Measurements from ENCODE around the gene RNF181. TPM values are rescaled to one million over a fixed set of nuclear protein-coding genes. Genes with fewer than 3 reads are reported as not detected.

The RNF181 gene
- total RNA-seq, 6 donors from 2014 or later = 81.7 to 164 (median 108) TPM

DNA sequence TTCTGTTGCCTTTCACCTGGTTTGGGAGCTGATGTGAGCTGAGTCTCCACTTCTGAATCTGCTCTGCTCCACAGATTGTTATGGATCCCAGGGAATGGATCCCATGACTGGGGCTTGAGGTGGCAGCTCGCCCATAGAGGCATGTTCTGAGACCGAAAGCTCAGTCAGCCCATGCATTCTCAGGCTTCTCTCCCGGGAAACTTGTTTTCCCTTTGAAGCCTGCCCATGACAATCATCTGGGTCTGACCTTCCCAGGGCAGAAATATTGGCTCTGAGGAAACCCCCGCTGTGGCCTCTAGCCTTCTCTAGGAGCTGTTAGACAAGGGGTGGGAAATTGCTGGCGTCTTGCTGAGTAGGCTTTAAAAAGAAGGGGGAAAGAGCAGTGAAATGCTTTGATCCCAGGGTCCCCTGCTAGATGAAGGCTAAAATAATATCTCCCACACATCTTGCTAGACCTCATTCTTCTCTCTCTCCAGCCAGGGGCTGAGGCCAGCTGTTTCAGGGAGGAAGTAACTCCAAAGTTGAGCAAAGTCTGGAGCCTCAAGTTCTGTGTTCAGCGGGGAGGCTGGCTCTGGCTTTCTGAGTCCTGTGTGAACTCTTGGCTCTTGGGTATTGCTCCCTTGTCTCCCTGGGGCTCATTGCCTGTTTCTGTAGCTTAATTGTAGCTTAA is 16.1 kb upstream of the RNF181 start:
- TF ChIP-seq, protein P1, sequence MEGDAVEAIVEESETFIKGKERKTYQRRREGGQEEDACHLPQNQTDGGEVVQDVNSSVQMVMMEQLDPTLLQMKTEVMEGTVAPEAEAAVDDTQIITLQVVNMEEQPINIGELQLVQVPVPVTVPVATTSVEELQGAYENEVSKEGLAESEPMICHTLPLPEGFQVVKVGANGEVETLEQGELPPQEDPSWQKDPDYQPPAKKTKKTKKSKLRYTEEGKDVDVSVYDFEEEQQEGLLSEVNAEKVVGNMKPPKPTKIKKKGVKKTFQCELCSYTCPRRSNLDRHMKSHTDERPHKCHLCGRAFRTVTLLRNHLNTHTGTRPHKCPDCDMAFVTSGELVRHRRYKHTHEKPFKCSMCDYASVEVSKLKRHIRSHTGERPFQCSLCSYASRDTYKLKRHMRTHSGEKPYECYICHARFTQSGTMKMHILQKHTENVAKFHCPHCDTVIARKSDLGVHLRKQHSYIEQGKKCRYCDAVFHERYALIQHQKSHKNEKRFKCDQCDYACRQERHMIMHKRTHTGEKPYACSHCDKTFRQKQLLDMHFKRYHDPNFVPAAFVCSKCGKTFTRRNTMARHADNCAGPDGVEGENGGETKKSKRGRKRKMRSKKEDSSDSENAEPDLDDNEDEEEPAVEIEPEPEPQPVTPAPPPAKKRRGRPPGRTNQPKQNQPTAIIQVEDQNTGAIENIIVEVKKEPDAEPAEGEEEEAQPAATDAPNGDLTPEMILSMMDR (IDR thresholded peaks at IDR 0.05) = no peak
- TF ChIP-seq EP300 (IDR thresholded peaks at IDR 0.05) (no peak), POLR2A (IDR thresholded peaks at IDR 0.05) (no peak), POLR2AphosphoS5 (IDR thresholded peaks at IDR 0.05) (no peak)
- 35% methylated on average over 3 to 6 of the region's 6 CpGs for WGBS, 2 donors
- Histone ChIP-seq H3K27ac (peak overlapping the region; percentile 90 to 97 (median 96)), H3K27me3 (no peaks in the 10 kb centered on the region), H3K4me3 (peak overlapping the region in 3 of 4 donors; percentile 49 to 60 (median 60)), H3K4me1 (peaks cover 56 to 88% (median 76%) of the 10 kb centered on the region in 4 donors), H3K36me3 (peaks cover 0 to 20% (median 10%) of the 10 kb centered on the region in 4 donors), H3K9me3 (no peaks in the 10 kb centered on the region)
- peak in 1 of 2 donors; percentile 67 for DNase-seq
- peak in 1 of 2 donors; percentile 36 for ATAC-seq (ENCODE audit: low FRiP score in 2 of 2)

DNA sequence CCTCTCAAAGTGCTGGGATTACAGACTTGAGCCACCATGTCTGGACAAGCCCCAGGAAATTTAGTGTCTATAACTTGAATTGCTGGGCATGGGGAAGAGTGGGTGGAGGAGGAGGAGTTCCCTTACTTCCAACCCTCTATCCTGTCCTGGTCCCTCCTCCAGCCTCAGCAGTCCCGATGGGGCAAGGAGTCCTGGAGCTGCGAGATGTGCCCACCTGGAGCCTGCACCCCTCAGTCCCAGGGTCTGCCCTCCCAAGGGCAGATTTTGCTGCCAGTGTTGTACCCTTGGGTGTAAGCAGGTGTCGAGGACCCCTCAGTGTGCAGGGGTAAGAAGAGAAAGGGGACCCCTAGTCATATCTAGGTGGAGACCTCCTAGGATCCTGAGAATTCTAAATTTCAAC is 15.3 kb upstream of the RNF181 start:
- TF ChIP-seq POLR2AphosphoS5 (IDR thresholded peaks at IDR 0.05) = no peak
- TF ChIP-seq POLR2A (IDR thresholded peaks at IDR 0.05) = no peak
- TF ChIP-seq EP300 (IDR thresholded peaks at IDR 0.05) = no peak
- TF ChIP-seq, protein P1 (IDR thresholded peaks at IDR 0.05) = no peak

DNA sequence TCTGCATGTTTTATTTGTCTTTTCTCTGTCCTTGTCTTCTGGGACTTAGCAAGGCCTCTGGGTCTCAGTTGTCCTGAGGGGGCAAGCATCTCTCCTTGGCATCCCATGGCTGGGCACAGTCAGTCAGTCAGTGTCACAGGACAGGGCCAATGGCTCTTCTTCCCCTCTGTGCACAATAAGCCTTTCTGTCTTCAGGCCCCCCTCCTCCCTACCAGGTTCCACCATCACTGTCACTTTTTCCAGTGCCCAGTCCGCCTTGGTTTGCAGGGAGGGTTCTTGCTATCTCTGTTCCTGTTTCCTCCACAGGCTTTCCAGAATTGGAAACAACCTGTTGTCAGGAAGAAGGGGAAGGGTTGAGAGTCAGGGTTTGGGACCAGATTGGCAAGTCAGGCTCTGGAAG is 13.1 kb upstream of the RNF181 start:
- Histone ChIP-seq H3K9me3 (no peaks in the 10 kb centered on the region), H3K27ac (peak overlapping the region; percentile 89 to 97 (median 96)), H3K4me1 (peaks cover 78 to 92% (median 89%) of the 10 kb centered on the region in 4 donors), H3K4me3 (no peak overlapping the region), H3K36me3 (peaks cover 0 to 20% (median 10%) of the 10 kb centered on the region in 4 donors), H3K27me3 (no peaks in the 10 kb centered on the region)
- ATAC-seq (ENCODE audit: low FRiP score in 2 of 2) (no peak), DNase-seq (no peak)
- WGBS, 2 donors = 52 to 74% methylated on average over 1 of the region's 1 CpG
- TF ChIP-seq POLR2AphosphoS5 (IDR thresholded peaks at IDR 0.05) = no peak
- TF ChIP-seq EP300 (IDR thresholded peaks at IDR 0.05) = no peak
- TF ChIP-seq POLR2A (IDR thresholded peaks at IDR 0.05) = no peak
- TF ChIP-seq, protein P1 (IDR thresholded peaks at IDR 0.05) = no peak

More for the DNA sequence above, 15.3 kb upstream of the RNF181 start:
- Histone ChIP-seq H3K27ac (peak overlapping the region; percentile 90 to 97 (median 96)), H3K9me3 (no peaks in the 10 kb centered on the region), H3K4me3 (peak overlapping the region in 1 of 4 donors; percentile 60), H3K4me1 (peaks cover 64 to 89% (median 83%) of the 10 kb centered on the region in 4 donors), H3K27me3 (no peaks in the 10 kb centered on the region), H3K36me3 (peaks cover 0 to 20% (median 10%) of the 10 kb centered on the region in 4 donors)
- DNase-seq (no peak), ATAC-seq (ENCODE audit: low FRiP score in 2 of 2) (no peak)
- 71 to 90% methylated on average over 2 to 3 of the region's 3 CpGs for WGBS, 2 donors

DNA sequence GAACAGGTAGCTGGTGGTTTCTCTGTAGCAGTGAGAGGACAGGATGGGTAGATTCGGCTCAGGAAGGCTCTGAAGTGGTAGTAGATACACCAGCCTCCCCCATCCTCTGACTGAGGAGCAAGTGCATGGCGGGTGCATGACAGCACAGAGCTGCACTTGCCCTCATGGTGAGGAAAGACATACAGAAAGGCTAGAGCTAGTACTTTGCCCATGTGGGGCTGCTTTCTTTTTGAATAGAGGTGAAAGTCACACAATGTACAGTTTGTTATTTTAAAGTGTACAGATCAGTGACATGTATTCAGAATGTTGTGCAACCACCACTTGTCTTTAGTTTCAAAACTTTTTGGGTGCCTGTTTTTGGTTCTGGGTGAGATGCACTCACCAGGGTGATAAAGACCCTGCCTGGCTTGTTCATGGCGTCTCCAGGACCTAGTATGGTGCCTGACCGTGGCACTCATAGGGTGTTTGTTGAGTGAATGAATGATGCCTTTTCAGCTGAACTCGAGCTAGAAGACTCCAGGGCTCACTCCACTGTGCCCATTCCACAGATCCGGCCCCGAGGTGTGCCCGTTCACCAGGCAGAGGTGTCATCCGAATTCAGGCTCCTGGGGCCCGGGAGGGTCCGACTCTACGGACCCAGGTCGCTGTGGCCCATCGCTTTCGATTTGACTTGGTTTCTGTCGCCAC is 11.7 kb upstream of the RNF181 start:
- Histone ChIP-seq H3K27me3 (no peaks in the 10 kb centered on the region), H3K36me3 (peaks cover 0 to 20% (median 10%) of the 10 kb centered on the region in 4 donors), H3K9me3 (no peaks in the 10 kb centered on the region), H3K4me1 (peaks cover 78 to 93% (median 91%) of the 10 kb centered on the region in 4 donors), H3K27ac (peak overlapping the region; percentile 89 to 97 (median 96)), H3K4me3 (peak overlapping the region; percentile 49 to 69 (median 61))
- DNase-seq (no peak), ATAC-seq (ENCODE audit: low FRiP score in 2 of 2) (no peak)
- 29 to 49% methylated on average over 6 to 16 of the region's 16 CpGs for WGBS, 2 donors
- TF ChIP-seq EP300 (IDR thresholded peaks at IDR 0.05) = no peak
- TF ChIP-seq, protein P1 (IDR thresholded peaks at IDR 0.05) = no peak
- TF ChIP-seq POLR2AphosphoS5 (IDR thresholded peaks at IDR 0.05) = no peak
- no peak for TF ChIP-seq POLR2A (IDR thresholded peaks at IDR 0.05)
